Peyer's patch (tissue), 4 donors: ENCODE measurements around the gene SLC25A21.

ENCODE experiments used
- POLR2A ChIP-seq, 2 donors: fragments of 450-650 bp; IDR thresholded peaks; one replicate each; pipeline ENCODE4 v1.5.1; 2017; ENCODE audit warnings: antibody characterized with exemption in 2 of 2, mild to moderate bottlenecking in 2 of 2, moderate library complexity in 2 of 2
- TF ChIP-seq, protein P1 (sequence below), 6 experiments: fragments of 450-650 bp in 4 of 6; fragments of 200-600 bp in 2 of 6; sonication (generic) in 1 of 6; IDR thresholded peaks; one replicate each; pipeline ENCODE4 v1.5.1; 2017 to 2019; ENCODE audit warnings: antibody characterized with exemption in 6 of 6, mild to moderate bottlenecking in 3 of 6, moderate library complexity in 1 of 6

DNA sequence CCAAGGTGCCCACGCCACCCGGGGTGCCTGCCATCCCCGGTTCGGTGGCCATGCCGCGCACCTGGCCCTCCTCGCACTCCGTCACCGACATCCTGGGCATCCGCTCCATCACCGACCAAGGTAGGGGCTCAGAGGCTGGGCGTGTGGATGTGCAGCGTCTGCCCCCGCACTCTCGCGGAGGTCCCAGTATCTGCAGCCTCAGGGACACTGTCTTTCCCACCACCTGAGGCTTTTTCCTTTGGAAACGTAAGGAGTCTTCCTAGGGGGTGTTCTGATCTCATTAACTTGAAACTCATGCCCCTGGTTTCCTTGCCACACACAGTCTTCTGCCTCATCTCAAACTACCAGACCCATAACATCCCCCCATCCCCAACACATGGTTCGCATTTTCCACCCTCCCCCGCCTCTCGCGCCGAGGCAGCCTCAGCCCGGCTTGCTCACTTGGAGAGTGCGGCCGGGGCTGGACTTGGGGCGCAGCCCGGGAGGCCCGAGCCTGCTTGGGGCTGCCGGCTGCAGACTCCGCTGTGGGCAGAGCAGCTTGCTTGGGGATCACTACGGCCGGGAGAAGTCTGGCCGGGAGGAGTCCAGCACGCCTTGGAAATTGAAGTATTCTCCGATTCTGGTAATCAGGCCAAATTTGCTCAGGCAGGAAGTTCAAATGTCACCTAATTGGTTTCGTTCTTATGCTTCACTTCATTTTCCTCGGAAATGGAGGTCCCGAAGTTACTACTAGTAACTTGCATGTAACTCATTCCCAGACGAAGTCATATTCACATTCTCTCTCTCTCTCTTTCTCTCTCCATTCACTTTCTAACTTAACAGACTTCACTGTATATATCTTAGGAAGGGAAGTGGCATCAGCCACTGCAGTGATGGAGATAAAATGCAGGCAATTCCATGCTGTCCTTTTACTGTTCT lies 508.7 kb downstream of the SLC25A21 start:
- TF ChIP-seq POLR2A (IDR thresholded peaks at IDR 0.05): no peak
- TF ChIP-seq, protein P1, sequence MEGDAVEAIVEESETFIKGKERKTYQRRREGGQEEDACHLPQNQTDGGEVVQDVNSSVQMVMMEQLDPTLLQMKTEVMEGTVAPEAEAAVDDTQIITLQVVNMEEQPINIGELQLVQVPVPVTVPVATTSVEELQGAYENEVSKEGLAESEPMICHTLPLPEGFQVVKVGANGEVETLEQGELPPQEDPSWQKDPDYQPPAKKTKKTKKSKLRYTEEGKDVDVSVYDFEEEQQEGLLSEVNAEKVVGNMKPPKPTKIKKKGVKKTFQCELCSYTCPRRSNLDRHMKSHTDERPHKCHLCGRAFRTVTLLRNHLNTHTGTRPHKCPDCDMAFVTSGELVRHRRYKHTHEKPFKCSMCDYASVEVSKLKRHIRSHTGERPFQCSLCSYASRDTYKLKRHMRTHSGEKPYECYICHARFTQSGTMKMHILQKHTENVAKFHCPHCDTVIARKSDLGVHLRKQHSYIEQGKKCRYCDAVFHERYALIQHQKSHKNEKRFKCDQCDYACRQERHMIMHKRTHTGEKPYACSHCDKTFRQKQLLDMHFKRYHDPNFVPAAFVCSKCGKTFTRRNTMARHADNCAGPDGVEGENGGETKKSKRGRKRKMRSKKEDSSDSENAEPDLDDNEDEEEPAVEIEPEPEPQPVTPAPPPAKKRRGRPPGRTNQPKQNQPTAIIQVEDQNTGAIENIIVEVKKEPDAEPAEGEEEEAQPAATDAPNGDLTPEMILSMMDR (IDR thresholded peaks at IDR 0.05): no peak
